Endothelial cell of umbilical vein (primary cell): Measurements from ENCODE around the gene EBF4.

Experiments used
- CTCF ChIP-seq, 2 donors: IDR thresholded peaks; 1 replicate in 1 of 2; 2 replicates in 1 of 2; pipeline ENCODE4 v1.5.1; 2011; ENCODE audit warnings: low read length in 2 of 2, mild to moderate bottlenecking in 2 of 2, moderate library complexity in 2 of 2, control low read depth in 1 of 2, inconsistent platforms in 1 of 2, low read depth in 1 of 2; ENCODE audit not compliant: insufficient read depth in 1 of 2; ENCODE audit errors: extremely low read depth in 1 of 2
- EZH2 ChIP-seq: IDR thresholded peaks from 2 replicates; pipeline ENCODE4 v1.6.1; 2012; ENCODE audit warnings: borderline replicate concordance, low read depth, mild to moderate bottlenecking, moderate library complexity, low read length, inconsistent platforms; ENCODE audit not compliant: severe bottlenecking
- JUN ChIP-seq: IDR thresholded peaks from 2 replicates; pipeline ENCODE4 v1.6.1; 2011; ENCODE audit warnings: borderline replicate concordance, low read depth; ENCODE audit not compliant: insufficient read length, insufficient read depth
- MAX ChIP-seq: IDR thresholded peaks from 2 replicates; pipeline ENCODE4 v1.6.1; 2011; ENCODE audit not compliant: insufficient read depth, insufficient read length
- POLR2A ChIP-seq: IDR thresholded peaks from 2 replicates; pipeline ENCODE4 v1.6.1; 2012; ENCODE audit warnings: low read depth, mild to moderate bottlenecking, control low read depth, low read length

GRCh38 chr20:2801286-2801728 lies 108.7 kb downstream of the EBF4 start:
- TF ChIP-seq POLR2A (no peak), CTCF (IDR thresholded peaks at IDR 0.05; ENCODE audit: extremely low read depth in 1 of 2, insufficient read depth in 1 of 2, low read depth in 1 of 2, low read length in 2 of 2) (no peak), MAX (no peak), JUN (no peak), EZH2 (no peak)
